Hepatocyte (in vitro differentiated cells): ENCODE results near the gene XPO6.

ENCODE experiments used
- EZH2 ChIP-seq: fragments of 200-600 bp; sonication (generic); IDR thresholded peaks from 2 replicates; pipeline ENCODE4 v1.6.1; 2016; ENCODE audit warnings: antibody characterized with exemption, mild to moderate bottlenecking, borderline replicate concordance
- TF ChIP-seq, protein P1 (sequence below): fragments of 200-600 bp; sonication (generic); IDR thresholded peaks from 2 replicates; pipeline ENCODE4 v1.5.1; 2016; ENCODE audit warnings: antibody characterized with exemption, mild to moderate bottlenecking; ENCODE audit not compliant: poor library complexity

- TF ChIP-seq, protein P1, sequence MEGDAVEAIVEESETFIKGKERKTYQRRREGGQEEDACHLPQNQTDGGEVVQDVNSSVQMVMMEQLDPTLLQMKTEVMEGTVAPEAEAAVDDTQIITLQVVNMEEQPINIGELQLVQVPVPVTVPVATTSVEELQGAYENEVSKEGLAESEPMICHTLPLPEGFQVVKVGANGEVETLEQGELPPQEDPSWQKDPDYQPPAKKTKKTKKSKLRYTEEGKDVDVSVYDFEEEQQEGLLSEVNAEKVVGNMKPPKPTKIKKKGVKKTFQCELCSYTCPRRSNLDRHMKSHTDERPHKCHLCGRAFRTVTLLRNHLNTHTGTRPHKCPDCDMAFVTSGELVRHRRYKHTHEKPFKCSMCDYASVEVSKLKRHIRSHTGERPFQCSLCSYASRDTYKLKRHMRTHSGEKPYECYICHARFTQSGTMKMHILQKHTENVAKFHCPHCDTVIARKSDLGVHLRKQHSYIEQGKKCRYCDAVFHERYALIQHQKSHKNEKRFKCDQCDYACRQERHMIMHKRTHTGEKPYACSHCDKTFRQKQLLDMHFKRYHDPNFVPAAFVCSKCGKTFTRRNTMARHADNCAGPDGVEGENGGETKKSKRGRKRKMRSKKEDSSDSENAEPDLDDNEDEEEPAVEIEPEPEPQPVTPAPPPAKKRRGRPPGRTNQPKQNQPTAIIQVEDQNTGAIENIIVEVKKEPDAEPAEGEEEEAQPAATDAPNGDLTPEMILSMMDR = no peak
- TF ChIP-seq EZH2 = no peak
These were observed 738 bp upstream of the XPO6 start for GRCh38 chr16:28212532-28212873.
